PFSK-1 (cell line): ENCODE measurements around the gene TTI1.

Source experiments
- FOXP2 ChIP-seq: optimal IDR thresholded peaks from 2 replicates; pipeline ENCODE3; 2011; ENCODE audit warnings: borderline replicate concordance, control low read depth, inconsistent platforms; ENCODE audit not compliant: insufficient read depth; ENCODE audit errors: extremely low read length, extremely low read depth
- POLR2AphosphoS5 ChIP-seq: IDR thresholded peaks from 2 replicates; pipeline ENCODE4 v1.6.1; 2012; ENCODE audit warnings: low read depth, mild to moderate bottlenecking, control low read depth, low read length, moderate library complexity
- REST ChIP-seq, 2 experiments: IDR thresholded peaks; 2 replicates each; pipeline versions ENCODE4 v1.6.1 to v1.8.0; 2011 to 2012; ENCODE audit warnings: low read depth in 2 of 2, low read length in 2 of 2, control low read depth in 1 of 2, inconsistent platforms in 1 of 2, mild to moderate bottlenecking in 1 of 2, moderate library complexity in 1 of 2; ENCODE audit not compliant: insufficient read depth in 1 of 2
- SIN3A ChIP-seq: IDR thresholded peaks from 2 replicates; pipeline ENCODE4 v1.6.1; 2012; ENCODE audit warnings: mild to moderate bottlenecking, low read length, moderate library complexity, borderline replicate concordance; ENCODE audit not compliant: insufficient read depth
- TAF1 ChIP-seq: IDR thresholded peaks from 2 replicates; pipeline ENCODE4 v1.6.1; 2012; ENCODE audit warnings: low read length, control low read depth, borderline replicate concordance; ENCODE audit not compliant: insufficient read depth

GRCh38 chr20:38073307-38074071 lies 40.2 kb upstream of the TTI1 start:
- TF ChIP-seq POLR2AphosphoS5 (no peak), REST (IDR thresholded peaks at IDR 0.05; ENCODE audit: insufficient read depth in 1 of 2, low read depth in 2 of 2, low read length in 2 of 2) (no peak), SIN3A (no peak), TAF1 (no peak), FOXP2 (no peak)
